HCT116 (cell line): ENCODE results near the gene COG1. TPM values are rescaled to one million over a fixed set of nuclear protein-coding genes. Genes with fewer than 3 reads are reported as not detected.

ENCODE experiments used
- ATAC-seq: fragments of 200-7000 bp; cut with Tn5 transposase; 2 replicates; pipeline ENCODE4 v1.9.1; 2020; ENCODE audit warnings: mild to moderate bottlenecking, moderate library complexity
- BruUV-seq: library from RNA; stranded (reverse); fragments of 400-500 nt; replicated peaks from 2 replicates; lab custom pipeline; 2021; lab: Mats Ljungman, UMichigan
- CTCF ChIA-PET: fragments of 300-600 bp; sonication (Branson Sonifier 250); formaldehyde crosslinking; loops from one replicate; lab custom pipeline; 2021; ENCODE audit warnings: antibody characterized with exemption; lab: Charles Lee
- POLR2A ChIA-PET: fragments of 300-600, 350-600 bp; sonication (Branson Sonifier 250); formaldehyde crosslinking; loops from one replicate; lab custom pipeline; 2021; ENCODE audit warnings: antibody characterized with exemption; lab: Charles Lee
- RAD21 ChIA-PET, 2 experiments: fragments of 300-600 bp; sonication (Branson Sonifier 250); formaldehyde crosslinking; loops; one replicate each; lab custom pipeline; 2023; ENCODE audit warnings: low total read pairs in 2 of 2; ENCODE audit not compliant: uncharacterized antibody in 2 of 2, unreplicated experiment in 2 of 2, low non-redundant PET in 1 of 2; lab: Charles Lee
- DNase-seq: peaks from one replicate; pipeline ENCODE4 v3.0.0-alpha.2; 2010; ENCODE audit warnings: low read depth, low spot score
- H2AFZ ChIP-seq: fragments of 200-600 bp; shearing (Covaris generic), sonication (generic); 2 replicates; pipeline ENCODE4 v1.6.1; 2017; ENCODE audit warnings: low read depth, mixed run types, mixed read lengths, antibody characterized with exemption, low read length; ENCODE audit not compliant: poor library complexity, severe bottlenecking
- H3K27ac ChIP-seq: 2 replicates; pipeline ENCODE4 v1.5.1; 2012; ENCODE audit warnings: low read depth, low read length
- H3K27me3 ChIP-seq: fragments of 200-600 bp; sonication (generic); 2 replicates; pipeline ENCODE4 v1.6.1; 2016; ENCODE audit warnings: mixed run types, low read length, mixed read lengths; ENCODE audit not compliant: insufficient read depth
- H3K36me3 ChIP-seq, 2 experiments: fragments of 200-500 bp in 1 of 2; fragments of 200-600 bp in 1 of 2; sonication (Bioruptor generic) in 1 of 2; sonication (generic) in 1 of 2; 2 replicates each; pipeline versions ENCODE4 v1.5.1 to v1.6.1; 2014 to 2016; ENCODE audit warnings: low read length in 2 of 2, inconsistent platforms in 1 of 2, mixed read lengths in 1 of 2, mixed run types in 1 of 2; ENCODE audit not compliant: insufficient read depth in 2 of 2, control insufficient read depth in 1 of 2
- H3K4me1 ChIP-seq, 2 experiments: fragments of 200-600 bp in 1 of 2; sonication (generic) in 1 of 2; 2 replicates each; pipeline versions ENCODE4 v1.5.1 to v1.6.1; 2012 to 2017; ENCODE audit warnings: low read length in 2 of 2, inconsistent platforms in 1 of 2, mild to moderate bottlenecking in 1 of 2, mixed read lengths in 1 of 2, mixed run types in 1 of 2, moderate library complexity in 1 of 2; ENCODE audit not compliant: insufficient read depth in 2 of 2, control insufficient read depth in 1 of 2
- H3K4me2 ChIP-seq: fragments of 200-600 bp; sonication (generic); 2 replicates; pipeline ENCODE4 v1.6.1; 2017; ENCODE audit warnings: mixed run types, low read length, mixed read lengths
- H3K4me3 ChIP-seq, 2 experiments: fragments of 200-600 bp in 1 of 2; sonication (generic) in 1 of 2; replicated peaks in 1 of 2; 2 replicates each; pipeline ENCODE4 v1.5.1; 2011 to 2016; ENCODE audit warnings: low read length in 2 of 2, control low read depth in 1 of 2, low read depth in 1 of 2, mild to moderate bottlenecking in 1 of 2, mixed read lengths in 1 of 2, mixed run types in 1 of 2
- H3K79me2 ChIP-seq: fragments of 200-600 bp; sonication (generic); 2 replicates; pipeline ENCODE4 v1.6.1; 2017; ENCODE audit warnings: mild to moderate bottlenecking, mixed run types, low read length, moderate library complexity, mixed read lengths; ENCODE audit not compliant: insufficient read depth
- H3K9ac ChIP-seq: fragments of 200-600 bp; sonication (generic); 2 replicates; pipeline ENCODE4 v1.6.1; 2016; ENCODE audit warnings: low read length, mixed read lengths
- H3K9me2 ChIP-seq: fragments of 200-600 bp; sonication (generic), shearing (Covaris generic); 2 replicates; pipeline ENCODE4 v1.6.1; 2017; ENCODE audit warnings: mixed run types, mild to moderate bottlenecking, moderate library complexity; ENCODE audit not compliant: insufficient read depth
- H3K9me3 ChIP-seq, 2 experiments: fragments of 200-500 bp in 1 of 2; fragments of 200-600 bp in 1 of 2; sonication (Bioruptor generic) in 1 of 2; sonication (generic) in 1 of 2; 2 replicates each; pipeline ENCODE4 v1.6.1; 2014 to 2017; ENCODE audit warnings: low read length in 2 of 2, mixed read lengths in 2 of 2, inconsistent platforms in 1 of 2, low read depth in 1 of 2, mild to moderate bottlenecking in 1 of 2, mixed run types in 1 of 2, moderate library complexity in 1 of 2; ENCODE audit not compliant: control insufficient read depth in 1 of 2, insufficient read depth in 1 of 2
- H4K20me1 ChIP-seq: fragments of 200-600 bp; sonication (generic), shearing (Covaris generic); 2 replicates; pipeline ENCODE4 v1.6.1; 2017; ENCODE audit warnings: mixed run types, mild to moderate bottlenecking, moderate library complexity; ENCODE audit not compliant: insufficient read depth
- CBX3 ChIP-seq: IDR thresholded peaks from 2 replicates; pipeline ENCODE4 v1.6.1; 2012; ENCODE audit warnings: low read depth
- CEBPB ChIP-seq: IDR thresholded peaks from 2 replicates; pipeline ENCODE4 v1.6.1; 2012; ENCODE audit warnings: low read depth
- EGR1 ChIP-seq: IDR thresholded peaks from 2 replicates; pipeline ENCODE4 v1.6.1; 2012; ENCODE audit warnings: low read depth
- ELF1 ChIP-seq: IDR thresholded peaks from 2 replicates; pipeline ENCODE4 v1.6.1; 2012; ENCODE audit warnings: low read depth, borderline replicate concordance
- EZH2 ChIP-seq: fragments of 200-600 bp; sonication (generic); IDR thresholded peaks from 2 replicates; pipeline ENCODE4 v1.6.1; 2017; ENCODE audit warnings: antibody characterized with exemption, mixed run types
- FOSL1 ChIP-seq: IDR thresholded peaks from 2 replicates; pipeline ENCODE4 v1.6.1; 2012; ENCODE audit warnings: low read depth
- POLR2A ChIP-seq: IDR thresholded peaks from 2 replicates; pipeline ENCODE4 v1.7.0; 2011; ENCODE audit warnings: borderline replicate concordance; ENCODE audit not compliant: insufficient read depth, insufficient read length; ENCODE audit errors: extremely low read depth
- REST ChIP-seq: IDR thresholded peaks from 2 replicates; pipeline ENCODE4 v1.6.1; 2012; ENCODE audit warnings: low read depth
- SIN3A ChIP-seq: IDR thresholded peaks from 2 replicates; pipeline ENCODE4 v1.6.1; 2012; ENCODE audit warnings: low read depth
- SRF ChIP-seq: IDR thresholded peaks from 2 replicates; pipeline ENCODE4 v1.6.1; 2012; ENCODE audit warnings: low read depth
- ZBTB33 ChIP-seq: IDR thresholded peaks from 2 replicates; pipeline ENCODE4 v1.6.1; 2011; ENCODE audit warnings: mild to moderate bottlenecking, low read length, moderate library complexity; ENCODE audit not compliant: insufficient replicate concordance; ENCODE audit errors: extremely low read depth
- ZNF274 ChIP-seq: fragments of 200-500 bp; sonication (Bioruptor generic); IDR thresholded peaks from 2 replicates; pipeline ENCODE4 v1.6.1; 2014; ENCODE audit warnings: mild to moderate bottlenecking, low read depth, low read length, inconsistent platforms
- intact Hi-C: fragments of 100-400 bp; cut with micrococcal nuclease; formaldehyde crosslinking; loops from 2 replicates; pipeline ENCODE4 v1.10.0; 2022
- total RNA-seq: library from RNA; stranded (reverse); gene quantifications from one replicate; pipeline ENCODE4 v1.2.1, GENCODE V29; 2021; ENCODE audit not compliant: unreplicated experiment
- TF ChIP-seq, protein P1 (sequence below): IDR thresholded peaks from 2 replicates; pipeline ENCODE4 v1.6.1; 2012

The COG1 gene
- total RNA-seq, 1 experiment from 2014 or later: 44.6 TPM

GRCh38 chr17:73168667-73169066 lies 24.2 kb upstream of the COG1 start:
- H3K27me3 ChIP-seq: peaks cover 15% of the 10 kb centered on the region; the same call in 1 of the 2 replicates
- no peaks in the 10 kb centered on the region for H3K9me2 ChIP-seq

GRCh38 chr17:73170324-73170723 lies 22.5 kb upstream of the COG1 start:
- Histone ChIP-seq H4K20me1 (no peaks in the 10 kb centered on the region), H3K9me3 (no peaks in the 10 kb centered on the region), H3K27me3 (peaks cover 15% of the 10 kb centered on the region; the same call in 1 of the 2 replicates), H3K4me3 (no peak overlapping the region), H3K9ac (no peak overlapping the region), H3K79me2 (no peaks in the 10 kb centered on the region), H3K4me2 (no peak overlapping the region), H3K4me1 (no peaks in the 10 kb centered on the region), H3K27ac (no peak overlapping the region), H3K9me2 (no peaks in the 10 kb centered on the region), H3K36me3 (no peaks in the 10 kb centered on the region), H2AFZ (no peak overlapping the region)
- intact Hi-C loops: no loop called here
- no peak for ATAC-seq
- BruUV-seq: no TSS peak
- ChIA-PET RAD21 (no interaction called here), POLR2A (no interaction called here), CTCF (no interaction called here)
- DNase-seq: no peak
- TF ChIP-seq EZH2 (no peak), CEBPB (no peak), SRF (no peak), REST (no peak), FOSL1 (no peak), ELF1 (no peak), SIN3A (no peak), ZNF274 (no peak)
- TF ChIP-seq, protein P1, sequence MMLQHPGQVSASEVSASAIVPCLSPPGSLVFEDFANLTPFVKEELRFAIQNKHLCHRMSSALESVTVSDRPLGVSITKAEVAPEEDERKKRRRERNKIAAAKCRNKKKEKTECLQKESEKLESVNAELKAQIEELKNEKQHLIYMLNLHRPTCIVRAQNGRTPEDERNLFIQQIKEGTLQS: no peak

More at GRCh38 chr17:73168667-73169066, 24.2 kb upstream of the COG1 start:
- H3K79me2 ChIP-seq: no peaks in the 10 kb centered on the region
- TF ChIP-seq POLR2A (no peak), CBX3 (no peak), EGR1 (no peak), FOSL1 (no peak), ZBTB33 (no peak), EZH2 (no peak)
- no peaks in the 10 kb centered on the region for H3K4me1 ChIP-seq
- no peak for DNase-seq
- no peaks in the 10 kb centered on the region for H3K9me3 ChIP-seq
- no peak overlapping the region for H2AFZ ChIP-seq
- no TSS peak for BruUV-seq
- CTCF ChIA-PET: no interaction called here
- H4K20me1 ChIP-seq: no peaks in the 10 kb centered on the region
- H3K9ac ChIP-seq: no peak overlapping the region
- intact Hi-C loops: no loop called here
- POLR2A ChIA-PET: no interaction called here
- no peak overlapping the region for H3K4me2 ChIP-seq
- no peak for ATAC-seq
- H3K27ac ChIP-seq: no peak overlapping the region
- H3K36me3 ChIP-seq: no peaks in the 10 kb centered on the region
- no peak overlapping the region for H3K4me3 ChIP-seq
- RAD21 ChIA-PET: no interaction called here
